GM21423 (cell line): Measurements from ENCODE around the gene TAF1D.
"Not testable (repeated sequence)": the region's sequence is repeated elsewhere in the genome, so short reads cannot be mapped to it uniquely, and the experiment has no call there.

ENCODE experiments used
- ATAC-seq: cut with Tn5 transposase; IDR thresholded peaks from one replicate; pipeline ENCODE4 v1.9.1; 2021; ENCODE audit warnings: mild to moderate bottlenecking, moderate library complexity; ENCODE audit not compliant: unreplicated experiment

The TAF1D gene

GRCh38 chr11:93741094-93741881 lies at the start of gene TAF1D, which contains the start of gene C11orf54:
TSS of gene TAF1D (minus strand) at chr11:93741495. CDS start at chr11:93739304, 2,191 bp downstream.
TSS of gene C11orf54 (plus strand) at chr11:93741672. CDS start at chr11:93747394, 5,722 bp downstream.
- ATAC-seq = peak; percentile 85

- ATAC-seq = peak; percentile 32
Observed at GRCh38 chr11:93784935-93785360, 43.7 kb upstream of the TAF1D start.

- peak; percentile 96 for ATAC-seq
Observed at GRCh38 chr11:93784145-93784934, 43.0 kb upstream of the TAF1D start, which contains the start of gene MED17. TSS of gene MED17 (plus strand) at chr11:93784282. CDS start at chr11:93784514, 232 bp downstream.

GRCh38 chr11:93783765-93784144 lies 42.5 kb upstream of the TAF1D start:
- peak; percentile 39 for ATAC-seq

- no peak for ATAC-seq
Observed at GRCh38 chr11:93783362-93783761, 42.1 kb upstream of the TAF1D start.

- ATAC-seq = no peak
Observed at GRCh38 chr11:93775289-93775688, 34.0 kb upstream of the TAF1D start.

- not testable (repeated sequence) for ATAC-seq
Observed at GRCh38 chr11:93774560-93774959, 33.3 kb upstream of the TAF1D start.

GRCh38 chr11:93773601-93774200 lies 32.4 kb upstream of the TAF1D start:
- no peak for ATAC-seq

- ATAC-seq = no peak
Observed at GRCh38 chr11:93773045-93773477, 31.8 kb upstream of the TAF1D start.

- ATAC-seq = no peak
Observed at GRCh38 chr11:93772123-93772522, 30.8 kb upstream of the TAF1D start.

GRCh38 chr11:93770160-93770559 lies 28.9 kb upstream of the TAF1D start:
- no peak for ATAC-seq

- no peak for ATAC-seq
Observed at GRCh38 chr11:93767018-93767417, 25.7 kb upstream of the TAF1D start.

GRCh38 chr11:93766504-93766903 lies 25.2 kb upstream of the TAF1D start:
- no peak for ATAC-seq

GRCh38 chr11:93765551-93765950 lies 24.3 kb upstream of the TAF1D start:
- ATAC-seq = no peak

GRCh38 chr11:93761910-93762309 lies 20.6 kb upstream of the TAF1D start:
- no peak for ATAC-seq

- not testable (repeated sequence) for ATAC-seq
Observed at GRCh38 chr11:93759123-93759522, 17.8 kb upstream of the TAF1D start.

- ATAC-seq = no peak
Observed at GRCh38 chr11:93757924-93758865, 16.9 kb upstream of the TAF1D start.

GRCh38 chr11:93757301-93757700 lies 16.0 kb upstream of the TAF1D start:
- ATAC-seq = no peak

GRCh38 chr11:93756748-93757147 lies 15.5 kb upstream of the TAF1D start:
- no peak for ATAC-seq

GRCh38 chr11:93753241-93753640 lies 11.9 kb upstream of the TAF1D start:
- ATAC-seq = no peak
